Measurements from ENCODE around the gene CCDC24.

CCDC24 gene

GRCh38 chr1:43980255-43981134 lies 10.9 kb upstream of the CCDC24 start:
- no peak for DNase-seq (ENCODE audit: low read depth in 2 of 2)

GRCh38 chr1:43981135-43981491 lies 10.3 kb upstream of the CCDC24 start:
- no peak for DNase-seq (ENCODE audit: low read depth in 2 of 2)

- no peak for DNase-seq (ENCODE audit: low read depth in 2 of 2)
Measured at GRCh38 chr1:43981636-43982035, 9.8 kb upstream of the CCDC24 start.

GRCh38 chr1:43982241-43982640 lies 9.2 kb upstream of the CCDC24 start:
- DNase-seq (ENCODE audit: low read depth in 2 of 2), result no peak

GRCh38 chr1:43982808-43983207 lies 8.6 kb upstream of the CCDC24 start:
- no peak for DNase-seq (ENCODE audit: low read depth in 2 of 2)

- no peak for DNase-seq (ENCODE audit: low read depth in 2 of 2)
Measured at GRCh38 chr1:43983253-43983899, 8.0 kb upstream of the CCDC24 start.

GRCh38 chr1:43984855-43985254 lies 6.5 kb upstream of the CCDC24 start:
- DNase-seq (ENCODE audit: low read depth in 2 of 2), result no peak

GRCh38 chr1:43985984-43986595 lies 5.3 kb upstream of the CCDC24 start:
- DNase-seq (ENCODE audit: low read depth in 2 of 2), result no peak

GRCh38 chr1:43986712-43987111 lies 4.7 kb upstream of the CCDC24 start:
- DNase-seq (ENCODE audit: low read depth in 2 of 2), result no peak

- DNase-seq (ENCODE audit: low read depth in 2 of 2), result no peak
Measured at GRCh38 chr1:43987159-43987902, 4.1 kb upstream of the CCDC24 start.

- no peak for DNase-seq (ENCODE audit: low read depth in 2 of 2)
Measured at GRCh38 chr1:43990271-43991199, 864 bp upstream of the CCDC24 start.

- DNase-seq (ENCODE audit: low read depth in 2 of 2), result no peak
Measured at GRCh38 chr1:43991200-43991475, 261 bp upstream of the CCDC24 start.

- no peak for DNase-seq (ENCODE audit: low read depth in 2 of 2)
Measured at GRCh38 chr1:43992232-43992995, 1.0 kb downstream of the CCDC24 start.

GRCh38 chr1:43993206-43993914 lies 2.0 kb downstream of the CCDC24 start:
- DNase-seq (ENCODE audit: low read depth in 2 of 2), result no peak

GRCh38 chr1:43994071-43994470 lies 2.7 kb downstream of the CCDC24 start:
- DNase-seq (ENCODE audit: low read depth in 2 of 2), result no peak

GRCh38 chr1:43994794-43995790 lies 3.7 kb downstream of the CCDC24 start:
- no peak for DNase-seq (ENCODE audit: low read depth in 2 of 2)

- no peak for DNase-seq (ENCODE audit: low read depth in 2 of 2)
Measured at GRCh38 chr1:43995984-43996732, 4.8 kb downstream of the CCDC24 start.

- DNase-seq (ENCODE audit: low read depth in 2 of 2), result no peak
Measured at GRCh38 chr1:43996733-43997115, 5.3 kb downstream of the CCDC24 start.
